ENCODE measurements around the gene PISD. TPM values are rescaled to one million over a fixed set of nuclear protein-coding genes. Genes with fewer than 3 reads are reported as not detected.

PISD gene
- total RNA-seq, 1 experiment from 2014 or later: 58.7 TPM

DNA sequence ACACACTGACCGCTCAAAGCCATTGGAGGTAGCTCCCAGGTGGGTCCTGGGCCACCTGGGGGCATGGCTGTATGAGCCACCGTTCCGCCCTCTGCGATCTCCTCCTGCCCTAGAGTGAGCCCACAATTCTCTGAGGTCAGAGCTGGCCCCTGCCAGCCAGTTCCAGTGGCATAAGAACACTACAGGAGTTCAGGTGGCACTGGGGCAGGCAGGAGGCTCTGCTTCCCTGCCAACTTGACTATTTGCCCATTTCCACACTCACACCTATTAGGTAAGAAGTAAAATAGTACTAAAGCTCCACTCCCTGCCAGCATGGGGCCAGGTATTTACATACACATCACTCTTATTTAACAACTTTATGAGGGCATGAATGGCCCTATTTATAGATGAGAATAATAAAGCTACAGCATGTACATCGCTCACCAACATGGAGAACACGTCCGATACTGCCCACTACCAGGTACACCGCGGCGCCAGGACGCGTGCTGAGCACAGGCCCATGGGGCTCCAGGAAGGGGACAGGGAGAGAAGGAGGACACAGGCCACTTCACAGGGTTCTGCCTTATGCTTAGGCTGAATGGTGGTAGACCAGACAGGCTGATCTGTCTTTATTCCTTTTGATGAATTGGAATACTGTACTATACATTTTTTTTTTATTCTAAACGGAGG lies 26.2 kb downstream of the PISD start:
- POLR2A ChIA-PET: no interaction called here
- CTCF ChIA-PET: no interaction called here

DNA sequence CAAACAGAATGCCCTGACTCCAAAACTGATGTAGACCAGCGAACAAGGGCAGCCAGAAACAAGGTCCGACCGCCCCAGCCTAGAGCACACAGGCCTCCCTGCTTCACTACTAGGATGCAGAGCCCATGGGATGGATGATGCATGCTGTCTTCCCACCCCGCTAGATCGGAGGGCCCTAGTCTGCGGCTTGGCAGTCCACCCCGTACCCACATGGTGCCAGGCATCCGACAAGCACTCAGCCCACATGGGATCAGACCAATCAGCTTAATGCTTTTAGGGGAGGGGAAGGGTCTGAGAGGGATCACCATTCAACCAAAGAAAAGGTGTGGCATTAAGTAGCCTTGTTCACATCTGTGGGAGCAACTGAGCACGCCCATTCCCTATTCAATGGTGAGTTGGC lies 30.6 kb downstream of the PISD start:
- Mint-ChIP-seq H3K27ac (ENCODE audit: unreplicated experiment) (peak overlapping the region; percentile 29), H3K9me3 (ENCODE audit: unreplicated experiment) (no peaks in the 10 kb centered on the region), H3K36me3 (ENCODE audit: insufficient read depth, unreplicated experiment) (peaks cover 25% of the 10 kb centered on the region), H3K27me3 (ENCODE audit: insufficient read depth, unreplicated experiment) (no peaks in the 10 kb centered on the region), H3K4me3 (ENCODE audit: unreplicated experiment) (peak overlapping the region; percentile 80), H3K4me1 (ENCODE audit: low read depth, unreplicated experiment) (peaks cover 29% of the 10 kb centered on the region)
- intact Hi-C loops (cut with micrococcal nuclease; ENCODE audit: unreplicated experiment): loop anchor here (2.0 kb wide), 1 partner anchor 31 kb away; the partner anchor contains the start of gene PISD
- Histone ChIP-seq H3K4me1 (peaks cover 28% of the 10 kb centered on the region), H3K9me3 (no peaks in the 10 kb centered on the region), H3K27me3 (replicated peaks; ENCODE audit: control insufficient read depth, insufficient read depth, low read length) (no peaks in the 10 kb centered on the region), H3K36me3 (ENCODE audit: control insufficient read depth, insufficient read depth, low read length) (no peaks in the 10 kb centered on the region), H3K4me3 (ENCODE audit: low read depth, low read length) (peak overlapping the region; percentile 60)
- TSS peak; percentile 49 for BruUV-seq (replicated peaks)
- POLR2A ChIA-PET: interaction anchor here (0.6 to 2.0 kb wide), 2 partner anchors 15 to 31 kb away, joined by 3 to 12 read pairs; partner anchors contain the start of gene PISD
- no peak for DNase-seq
- TF ChIP-seq, protein P1, sequence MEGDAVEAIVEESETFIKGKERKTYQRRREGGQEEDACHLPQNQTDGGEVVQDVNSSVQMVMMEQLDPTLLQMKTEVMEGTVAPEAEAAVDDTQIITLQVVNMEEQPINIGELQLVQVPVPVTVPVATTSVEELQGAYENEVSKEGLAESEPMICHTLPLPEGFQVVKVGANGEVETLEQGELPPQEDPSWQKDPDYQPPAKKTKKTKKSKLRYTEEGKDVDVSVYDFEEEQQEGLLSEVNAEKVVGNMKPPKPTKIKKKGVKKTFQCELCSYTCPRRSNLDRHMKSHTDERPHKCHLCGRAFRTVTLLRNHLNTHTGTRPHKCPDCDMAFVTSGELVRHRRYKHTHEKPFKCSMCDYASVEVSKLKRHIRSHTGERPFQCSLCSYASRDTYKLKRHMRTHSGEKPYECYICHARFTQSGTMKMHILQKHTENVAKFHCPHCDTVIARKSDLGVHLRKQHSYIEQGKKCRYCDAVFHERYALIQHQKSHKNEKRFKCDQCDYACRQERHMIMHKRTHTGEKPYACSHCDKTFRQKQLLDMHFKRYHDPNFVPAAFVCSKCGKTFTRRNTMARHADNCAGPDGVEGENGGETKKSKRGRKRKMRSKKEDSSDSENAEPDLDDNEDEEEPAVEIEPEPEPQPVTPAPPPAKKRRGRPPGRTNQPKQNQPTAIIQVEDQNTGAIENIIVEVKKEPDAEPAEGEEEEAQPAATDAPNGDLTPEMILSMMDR (IDR thresholded peaks at IDR 0.05; ENCODE audit: insufficient read depth in 1 of 2, low read depth in 1 of 2, low read length in 1 of 2, severe bottlenecking in 1 of 2, unreplicated experiment in 1 of 2): no peak
- CTCF ChIA-PET: interaction anchor here (1.1 to 2.4 kb wide), 6 partner anchors 9 to 339 kb away, joined by 3 to 19 read pairs (median 10); no protein-coding TSS in a partner anchor

More for the DNA sequence above, 26.2 kb downstream of the PISD start:
- H3K36me3 ChIP-seq (ENCODE audit: control insufficient read depth, insufficient read depth, low read length): no peaks in the 10 kb centered on the region
- no peak overlapping the region for H3K4me3 Mint-ChIP-seq (ENCODE audit: unreplicated experiment)
- peak overlapping the region; percentile 72 for H3K27ac Mint-ChIP-seq (ENCODE audit: unreplicated experiment)
- H3K9me3 Mint-ChIP-seq (ENCODE audit: unreplicated experiment): no peaks in the 10 kb centered on the region
- H3K9me3 ChIP-seq: no peaks in the 10 kb centered on the region
- no peaks in the 10 kb centered on the region for H3K27me3 ChIP-seq (replicated peaks; ENCODE audit: control insufficient read depth, insufficient read depth, low read length)
- H3K4me3 ChIP-seq (ENCODE audit: low read depth, low read length): no peak overlapping the region
- H3K4me1 ChIP-seq: 0 out of 2 replicates have a peak, but pooled peaks cover 4% of the 10 kb centered on the region
- TF ChIP-seq, protein P1 (IDR thresholded peaks at IDR 0.05; ENCODE audit: insufficient read depth in 1 of 2, low read depth in 1 of 2, low read length in 1 of 2, severe bottlenecking in 1 of 2, unreplicated experiment in 1 of 2): no peak
- intact Hi-C loops (cut with micrococcal nuclease; ENCODE audit: unreplicated experiment): no loop called here
- no TSS peak for BruUV-seq (replicated peaks)
- no peaks in the 10 kb centered on the region for H3K27me3 Mint-ChIP-seq (ENCODE audit: insufficient read depth, unreplicated experiment)
- peaks cover 6% of the 10 kb centered on the region for H3K4me1 Mint-ChIP-seq (ENCODE audit: low read depth, unreplicated experiment)
- peaks cover 44% of the 10 kb centered on the region for H3K36me3 Mint-ChIP-seq (ENCODE audit: insufficient read depth, unreplicated experiment)
- DNase-seq: no peak

DNA sequence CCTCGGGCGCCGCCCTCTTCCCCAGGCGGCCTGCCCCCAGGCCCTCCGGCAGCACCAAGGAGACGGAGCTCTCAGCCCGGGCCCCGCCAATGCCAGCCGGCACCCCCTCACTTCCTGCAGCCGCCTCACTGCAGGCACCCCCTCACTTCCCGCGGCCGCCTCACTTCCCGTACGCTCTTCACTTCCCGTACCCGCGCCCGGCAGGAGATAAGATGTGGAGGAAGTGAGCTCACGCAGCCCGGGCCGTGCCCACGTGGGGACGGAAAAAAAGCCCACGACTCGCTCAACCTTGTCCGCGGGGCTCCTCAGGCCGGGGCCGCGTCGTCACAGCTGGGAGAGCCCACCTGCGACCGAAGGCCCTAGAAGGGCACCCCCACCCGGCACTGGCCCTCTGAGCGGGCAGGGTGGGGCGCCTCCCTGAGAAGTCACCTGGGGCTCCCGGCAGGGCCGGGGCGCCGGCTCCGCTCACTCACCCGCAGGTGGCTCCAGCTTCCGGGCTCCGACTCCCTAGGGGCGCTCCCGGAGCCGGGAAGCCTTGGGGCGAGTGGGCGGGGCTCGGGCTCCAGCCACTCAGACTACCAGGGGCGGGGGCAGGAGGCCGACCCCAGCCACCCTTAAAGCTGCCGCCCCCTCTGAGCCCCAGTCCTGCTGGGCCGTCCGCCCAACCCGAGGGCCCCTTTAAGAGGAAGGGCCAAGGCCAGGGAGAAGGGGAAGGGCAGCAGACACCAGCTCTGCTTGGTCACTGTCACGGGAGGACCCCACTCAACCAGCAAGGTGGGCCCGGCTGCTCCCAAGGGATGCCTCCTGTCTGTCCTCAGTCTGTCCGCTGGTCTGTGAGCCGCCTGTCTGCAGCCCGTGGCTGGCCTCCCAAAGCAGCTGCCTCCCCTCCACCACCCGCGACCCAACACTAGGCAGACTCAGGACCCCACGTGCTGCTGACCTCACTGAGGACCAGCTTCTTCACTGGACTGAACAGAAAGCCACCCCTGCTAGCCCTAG lies 31.4 kb downstream of the PISD start:
- TF ChIP-seq, protein P1 (IDR thresholded peaks at IDR 0.05; ENCODE audit: insufficient read depth in 1 of 2, low read depth in 1 of 2, low read length in 1 of 2, severe bottlenecking in 1 of 2, unreplicated experiment in 1 of 2): no peak
- peak overlapping the region; percentile 29 for H3K27ac Mint-ChIP-seq (ENCODE audit: unreplicated experiment)
- Histone ChIP-seq H3K36me3 (ENCODE audit: control insufficient read depth, insufficient read depth, low read length) (no peaks in the 10 kb centered on the region), H3K4me1 (peaks cover 36% of the 10 kb centered on the region), H3K27me3 (replicated peaks; ENCODE audit: control insufficient read depth, insufficient read depth, low read length) (no peaks in the 10 kb centered on the region), H3K4me3 (ENCODE audit: low read depth, low read length) (peak overlapping the region; percentile 60), H3K9me3 (no peaks in the 10 kb centered on the region)
- CTCF ChIA-PET: interaction anchor here (1.0 to 2.4 kb wide), 8 partner anchors 9 to 340 kb away, joined by 3 to 19 read pairs (median 8); partner anchors contain the start of gene PISD
- no peaks in the 10 kb centered on the region for H3K27me3 Mint-ChIP-seq (ENCODE audit: insufficient read depth, unreplicated experiment)
- peak; percentile 88 to 92 for DNase-seq
- H3K36me3 Mint-ChIP-seq (ENCODE audit: insufficient read depth, unreplicated experiment): peaks cover 30% of the 10 kb centered on the region
- H3K4me1 Mint-ChIP-seq (ENCODE audit: low read depth, unreplicated experiment): peaks cover 29% of the 10 kb centered on the region
- POLR2A ChIA-PET: interaction anchor here (0.6 to 2.0 kb wide), 3 partner anchors 15 to 47 kb away, joined by 3 to 12 read pairs (median 3); partner anchors contain the start of gene PISD
- BruUV-seq (replicated peaks): no TSS peak
- intact Hi-C loops (cut with micrococcal nuclease; ENCODE audit: unreplicated experiment): loop anchor here (2.0 kb wide), 1 partner anchor 32 kb away; the partner anchor contains the start of gene PISD
- H3K9me3 Mint-ChIP-seq (ENCODE audit: unreplicated experiment): no peaks in the 10 kb centered on the region
- H3K4me3 Mint-ChIP-seq (ENCODE audit: unreplicated experiment): peak overlapping the region; percentile 80

All from Caco-2 (cell line).